Measurements from ENCODE around the gene FAN1.

Gene FAN1

GRCh38 chr15:30921106-30921505, 17.4 kb downstream of the FAN1 start:
- DNase-seq (ENCODE audit: low read depth in 2 of 2): no peak

- no peak for DNase-seq (ENCODE audit: low read depth in 2 of 2)
Observed at GRCh38 chr15:30921781-30922479, 18.2 kb downstream of the FAN1 start.

GRCh38 chr15:30922480-30923311, 19.0 kb downstream of the FAN1 start:
- no peak for DNase-seq (ENCODE audit: low read depth in 2 of 2)

- DNase-seq (ENCODE audit: low read depth in 2 of 2): no peak
Observed at GRCh38 chr15:30923429-30923828, 19.7 kb downstream of the FAN1 start.

GRCh38 chr15:30924353-30924752, 20.6 kb downstream of the FAN1 start:
- no peak for DNase-seq (ENCODE audit: low read depth in 2 of 2)

- no peak for DNase-seq (ENCODE audit: low read depth in 2 of 2)
Observed at GRCh38 chr15:30925686-30926085, 22.0 kb downstream of the FAN1 start.

GRCh38 chr15:30926161-30926560, 22.4 kb downstream of the FAN1 start:
- DNase-seq (ENCODE audit: low read depth in 2 of 2): no peak

- no peak for DNase-seq (ENCODE audit: low read depth in 2 of 2)
Observed at GRCh38 chr15:30927148-30927761, 23.5 kb downstream of the FAN1 start.

- DNase-seq (ENCODE audit: low read depth in 2 of 2): no peak
Observed at GRCh38 chr15:30928076-30928475, 24.4 kb downstream of the FAN1 start.

- DNase-seq (ENCODE audit: low read depth in 2 of 2): no peak
Observed at GRCh38 chr15:30929064-30929669, 25.5 kb downstream of the FAN1 start.

- DNase-seq (ENCODE audit: low read depth in 2 of 2): no peak
Observed at GRCh38 chr15:30929982-30930381, 26.3 kb downstream of the FAN1 start.

- no peak for DNase-seq (ENCODE audit: low read depth in 2 of 2)
Observed at GRCh38 chr15:30930422-30930821, 26.7 kb downstream of the FAN1 start.

- DNase-seq (ENCODE audit: low read depth in 2 of 2): no peak
Observed at GRCh38 chr15:30933293-30933692, 29.6 kb downstream of the FAN1 start.

- DNase-seq (ENCODE audit: low read depth in 2 of 2): no peak
Observed at GRCh38 chr15:30939161-30939560, 35.4 kb downstream of the FAN1 start.

GRCh38 chr15:30940359-30940758, 36.6 kb downstream of the FAN1 start:
- no peak for DNase-seq (ENCODE audit: low read depth in 2 of 2)

- DNase-seq (ENCODE audit: low read depth in 2 of 2): no peak
Observed at GRCh38 chr15:30941520-30941919, 37.8 kb downstream of the FAN1 start.

- DNase-seq (ENCODE audit: low read depth in 2 of 2): no peak
Observed at GRCh38 chr15:30943654-30944335, 40.1 kb downstream of the FAN1 start.

- DNase-seq (ENCODE audit: low read depth in 2 of 2): no peak
Observed at GRCh38 chr15:30953183-30953582, 49.5 kb downstream of the FAN1 start.

- DNase-seq (ENCODE audit: low read depth in 2 of 2): no peak
Observed at GRCh38 chr15:30953731-30954378, 50.1 kb downstream of the FAN1 start.

- DNase-seq (ENCODE audit: low read depth in 2 of 2): no peak
Observed at GRCh38 chr15:30954674-30955073, 51.0 kb downstream of the FAN1 start.
